Epithelial cell of proximal tubule (primary cell): ENCODE results near the gene SMC1B. TPM values are rescaled to one million over a fixed set of nuclear protein-coding genes. Genes with fewer than 3 reads are reported as not detected.

Experiments
- DNase-seq: peaks from one replicate; pipeline ENCODE4 v3.0.0-alpha.2; 2011; ENCODE audit warnings: low read depth
- H3K4me3 ChIP-seq: 2 replicates; pipeline ENCODE4 v1.5.1; 2011; ENCODE audit warnings: low read depth, mild to moderate bottlenecking, low read length
- total RNA-seq: library from RNA; depleted of rRNA; stranded (reverse); fragments of >200 nt; gene quantifications from 2 replicates; pipeline ENCODE4 v1.2.3, GENCODE V29; 2015
- TF ChIP-seq, protein P1 (sequence below): conservative IDR thresholded peaks from 2 replicates; pipeline ENCODE4 v1.5.1; 2012; ENCODE audit warnings: low read depth, mild to moderate bottlenecking, low read length

The SMC1B gene
- total RNA-seq, 1 donor from 2014 or later: 0.63 TPM

DNA sequence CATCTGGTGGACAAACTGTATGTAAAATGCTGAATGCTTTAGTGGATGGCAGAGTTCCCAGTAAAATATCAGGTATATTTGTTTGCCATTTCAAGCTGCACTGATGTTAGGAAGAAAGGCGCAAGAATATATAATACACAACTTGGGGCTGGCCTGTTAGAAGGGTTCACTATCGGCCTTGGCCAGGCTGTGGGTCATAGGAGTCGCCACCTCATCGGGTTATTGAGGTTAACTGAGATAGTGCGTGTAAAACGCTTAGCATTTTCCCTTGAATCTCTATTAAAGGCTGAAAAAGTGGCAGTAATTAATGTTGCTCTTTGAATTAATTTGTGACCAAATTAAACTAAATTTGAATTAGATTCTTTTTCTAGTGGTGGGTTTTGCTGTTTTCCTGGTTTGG lies 98.6 kb downstream of the SMC1B start:
- TF ChIP-seq, protein P1, sequence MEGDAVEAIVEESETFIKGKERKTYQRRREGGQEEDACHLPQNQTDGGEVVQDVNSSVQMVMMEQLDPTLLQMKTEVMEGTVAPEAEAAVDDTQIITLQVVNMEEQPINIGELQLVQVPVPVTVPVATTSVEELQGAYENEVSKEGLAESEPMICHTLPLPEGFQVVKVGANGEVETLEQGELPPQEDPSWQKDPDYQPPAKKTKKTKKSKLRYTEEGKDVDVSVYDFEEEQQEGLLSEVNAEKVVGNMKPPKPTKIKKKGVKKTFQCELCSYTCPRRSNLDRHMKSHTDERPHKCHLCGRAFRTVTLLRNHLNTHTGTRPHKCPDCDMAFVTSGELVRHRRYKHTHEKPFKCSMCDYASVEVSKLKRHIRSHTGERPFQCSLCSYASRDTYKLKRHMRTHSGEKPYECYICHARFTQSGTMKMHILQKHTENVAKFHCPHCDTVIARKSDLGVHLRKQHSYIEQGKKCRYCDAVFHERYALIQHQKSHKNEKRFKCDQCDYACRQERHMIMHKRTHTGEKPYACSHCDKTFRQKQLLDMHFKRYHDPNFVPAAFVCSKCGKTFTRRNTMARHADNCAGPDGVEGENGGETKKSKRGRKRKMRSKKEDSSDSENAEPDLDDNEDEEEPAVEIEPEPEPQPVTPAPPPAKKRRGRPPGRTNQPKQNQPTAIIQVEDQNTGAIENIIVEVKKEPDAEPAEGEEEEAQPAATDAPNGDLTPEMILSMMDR: no peak
- DNase-seq: no peak
- no peak overlapping the region for H3K4me3 ChIP-seq

DNA sequence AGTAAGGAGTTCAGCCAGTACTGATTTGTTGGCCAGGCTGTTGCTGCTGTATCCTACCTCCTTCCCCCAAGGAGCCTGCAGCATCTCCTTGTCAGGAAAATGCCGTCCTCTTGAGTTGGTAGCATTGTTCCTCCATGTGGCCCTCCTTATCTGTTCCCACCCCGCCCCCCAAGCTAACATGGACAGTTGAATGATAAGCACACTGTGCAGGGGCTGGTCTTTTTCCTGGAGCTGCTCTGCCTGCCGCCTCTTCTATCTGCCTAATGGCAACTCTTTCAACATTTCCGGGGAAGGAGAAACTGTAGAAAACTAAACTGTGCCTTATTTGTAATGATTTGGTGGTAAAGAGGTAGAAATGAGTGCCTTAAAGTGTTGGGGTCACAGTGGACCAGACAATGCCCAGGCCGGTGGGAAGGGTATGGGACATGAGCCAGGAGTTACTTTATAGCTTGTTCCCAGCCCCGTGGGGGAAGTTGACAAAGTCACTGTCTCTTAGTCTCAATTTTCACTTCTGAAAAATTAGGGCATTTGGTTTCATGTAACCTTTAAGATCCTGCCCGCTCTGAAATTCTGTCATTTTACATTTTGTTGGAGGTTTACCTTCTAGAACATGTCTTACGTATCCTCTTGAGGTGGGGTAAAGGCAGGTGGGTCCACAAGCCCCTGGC lies 99.2 kb downstream of the SMC1B start:
- no peak for DNase-seq
- no peak overlapping the region for H3K4me3 ChIP-seq
- TF ChIP-seq, protein P1: no peak

DNA sequence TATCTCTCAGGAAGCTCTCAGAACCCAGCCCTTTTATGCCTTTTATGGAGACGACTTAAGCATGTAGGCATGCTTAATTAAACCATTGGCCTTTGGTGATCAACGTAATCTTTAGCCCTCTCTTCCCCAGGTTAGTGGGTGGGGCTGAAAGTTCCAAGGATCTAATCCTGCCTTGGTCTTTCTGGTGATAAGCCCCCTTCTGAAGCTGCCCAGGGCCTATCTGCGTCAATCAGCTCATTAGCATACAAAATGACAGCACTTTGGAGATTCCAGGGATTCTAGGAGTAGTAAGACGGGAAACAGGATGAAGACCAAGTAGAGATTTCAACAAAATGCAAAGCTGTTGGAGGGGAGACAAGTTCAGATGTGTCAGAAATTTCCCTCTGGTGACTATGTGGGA lies 100.5 kb downstream of the SMC1B start:
- no peak for DNase-seq
- H3K4me3 ChIP-seq: no peak overlapping the region
- TF ChIP-seq, protein P1: no peak

DNA sequence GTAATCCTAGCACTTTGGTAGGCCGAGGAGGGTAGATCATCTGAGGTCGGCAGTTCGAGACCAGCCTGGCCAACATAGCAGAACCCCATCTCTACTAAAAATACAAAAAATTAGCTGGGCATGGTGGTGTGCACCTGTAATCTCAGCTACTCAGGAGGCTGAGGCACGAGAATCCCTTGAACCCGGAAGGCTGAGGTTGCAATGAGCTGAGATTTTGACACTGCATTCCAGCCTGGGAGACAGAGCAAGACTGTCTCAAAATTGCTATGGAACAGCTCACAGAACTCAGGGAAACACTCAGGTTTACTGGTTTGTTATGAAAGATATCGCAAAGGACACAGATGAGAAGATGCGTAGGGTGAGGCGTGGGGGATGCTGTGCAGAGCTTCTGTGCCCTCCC lies 101.0 kb downstream of the SMC1B start:
- DNase-seq: no peak
- H3K4me3 ChIP-seq: no peak overlapping the region
- TF ChIP-seq, protein P1: no peak

DNA sequence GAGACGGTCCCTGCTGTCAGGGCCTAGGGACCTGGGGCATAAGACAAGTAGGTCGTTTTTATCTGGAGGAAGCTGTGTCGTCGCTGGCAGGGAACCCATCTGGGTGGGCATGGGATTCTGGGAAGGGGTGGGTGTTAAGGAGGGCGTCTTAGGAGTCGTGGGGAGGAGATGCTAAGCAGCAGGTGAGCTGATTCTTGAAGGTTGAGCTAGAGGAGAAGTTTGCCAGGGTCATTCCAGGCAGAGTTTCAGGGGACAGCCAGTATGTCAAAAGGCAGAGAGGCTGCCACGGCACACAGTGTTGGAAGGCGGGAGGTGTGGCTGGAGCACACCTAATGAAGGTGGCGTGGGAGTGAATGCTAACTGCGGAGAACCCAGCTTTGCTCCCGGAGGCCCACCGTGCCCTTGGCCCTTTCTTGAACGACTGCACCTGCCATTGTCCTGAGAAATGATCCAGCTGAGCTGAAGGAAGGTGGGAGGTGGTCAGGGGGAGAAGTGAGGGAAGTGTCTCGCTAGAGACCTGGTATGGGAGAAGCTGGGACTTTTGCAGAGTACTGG lies 102.3 kb downstream of the SMC1B start:
- TF ChIP-seq, protein P1: no peak
- H3K4me3 ChIP-seq: peak overlapping the region; percentile 89
- DNase-seq: no peak

DNA sequence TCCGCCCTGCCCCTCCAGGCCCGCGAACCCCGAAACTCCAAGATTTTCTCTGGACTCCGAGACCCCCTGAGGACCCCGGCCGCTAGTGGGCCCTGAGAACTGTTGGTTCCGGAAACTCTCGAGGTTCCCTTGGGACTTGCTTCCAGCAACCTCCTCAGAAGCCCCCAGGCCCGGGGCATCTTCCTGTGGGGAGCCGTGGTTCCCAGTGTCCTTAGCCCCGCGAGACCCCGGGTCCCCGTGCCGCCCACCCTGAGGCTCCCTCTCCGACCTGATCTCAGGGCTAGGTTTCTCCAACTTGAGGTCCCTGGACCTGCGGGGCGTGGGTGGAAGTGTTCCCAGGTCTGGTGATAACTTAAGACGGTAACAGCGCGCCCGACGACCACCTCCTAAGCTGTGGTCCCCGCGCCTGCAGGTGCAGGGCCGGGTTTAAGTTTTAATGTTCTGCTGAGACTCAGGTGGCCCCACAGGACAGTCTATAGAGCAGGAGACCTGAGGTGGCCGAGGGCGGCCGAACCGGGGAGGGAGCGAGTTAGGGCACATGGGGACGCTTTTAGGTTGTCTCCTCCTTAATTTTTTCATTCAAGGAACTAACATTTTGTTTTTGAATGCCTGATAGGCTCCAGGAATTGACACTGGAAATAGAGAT lies 102.9 kb downstream of the SMC1B start:
- TF ChIP-seq, protein P1: no peak

More for the DNA sequence above, 102.9 kb downstream of the SMC1B start:
- H3K4me3 ChIP-seq: peak overlapping the region; percentile 89
- no peak for DNase-seq
